GM12872 (cell line): Measurements from ENCODE around the gene PCID2.

Experiments used
- TF ChIP-seq, protein P1 (sequence below): IDR thresholded peaks from 3 replicates; pipeline ENCODE4 v1.5.1; 2011; ENCODE audit warnings: low read depth, mild to moderate bottlenecking, low read length, moderate library complexity; ENCODE audit not compliant: insufficient read depth

Gene PCID2

GRCh38 chr13:113152984-113153809, 55.3 kb downstream of the PCID2 start:
- TF ChIP-seq, protein P1, sequence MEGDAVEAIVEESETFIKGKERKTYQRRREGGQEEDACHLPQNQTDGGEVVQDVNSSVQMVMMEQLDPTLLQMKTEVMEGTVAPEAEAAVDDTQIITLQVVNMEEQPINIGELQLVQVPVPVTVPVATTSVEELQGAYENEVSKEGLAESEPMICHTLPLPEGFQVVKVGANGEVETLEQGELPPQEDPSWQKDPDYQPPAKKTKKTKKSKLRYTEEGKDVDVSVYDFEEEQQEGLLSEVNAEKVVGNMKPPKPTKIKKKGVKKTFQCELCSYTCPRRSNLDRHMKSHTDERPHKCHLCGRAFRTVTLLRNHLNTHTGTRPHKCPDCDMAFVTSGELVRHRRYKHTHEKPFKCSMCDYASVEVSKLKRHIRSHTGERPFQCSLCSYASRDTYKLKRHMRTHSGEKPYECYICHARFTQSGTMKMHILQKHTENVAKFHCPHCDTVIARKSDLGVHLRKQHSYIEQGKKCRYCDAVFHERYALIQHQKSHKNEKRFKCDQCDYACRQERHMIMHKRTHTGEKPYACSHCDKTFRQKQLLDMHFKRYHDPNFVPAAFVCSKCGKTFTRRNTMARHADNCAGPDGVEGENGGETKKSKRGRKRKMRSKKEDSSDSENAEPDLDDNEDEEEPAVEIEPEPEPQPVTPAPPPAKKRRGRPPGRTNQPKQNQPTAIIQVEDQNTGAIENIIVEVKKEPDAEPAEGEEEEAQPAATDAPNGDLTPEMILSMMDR: no peak

GRCh38 chr13:113152691-113152983, 55.8 kb downstream of the PCID2 start:
- TF ChIP-seq, protein P1: no peak

- TF ChIP-seq, protein P1: no peak
Observed at GRCh38 chr13:113151745-113152690, 56.5 kb downstream of the PCID2 start.

- TF ChIP-seq, protein P1: no peak
Observed at GRCh38 chr13:113150550-113151365, 57.7 kb downstream of the PCID2 start.

DNA sequence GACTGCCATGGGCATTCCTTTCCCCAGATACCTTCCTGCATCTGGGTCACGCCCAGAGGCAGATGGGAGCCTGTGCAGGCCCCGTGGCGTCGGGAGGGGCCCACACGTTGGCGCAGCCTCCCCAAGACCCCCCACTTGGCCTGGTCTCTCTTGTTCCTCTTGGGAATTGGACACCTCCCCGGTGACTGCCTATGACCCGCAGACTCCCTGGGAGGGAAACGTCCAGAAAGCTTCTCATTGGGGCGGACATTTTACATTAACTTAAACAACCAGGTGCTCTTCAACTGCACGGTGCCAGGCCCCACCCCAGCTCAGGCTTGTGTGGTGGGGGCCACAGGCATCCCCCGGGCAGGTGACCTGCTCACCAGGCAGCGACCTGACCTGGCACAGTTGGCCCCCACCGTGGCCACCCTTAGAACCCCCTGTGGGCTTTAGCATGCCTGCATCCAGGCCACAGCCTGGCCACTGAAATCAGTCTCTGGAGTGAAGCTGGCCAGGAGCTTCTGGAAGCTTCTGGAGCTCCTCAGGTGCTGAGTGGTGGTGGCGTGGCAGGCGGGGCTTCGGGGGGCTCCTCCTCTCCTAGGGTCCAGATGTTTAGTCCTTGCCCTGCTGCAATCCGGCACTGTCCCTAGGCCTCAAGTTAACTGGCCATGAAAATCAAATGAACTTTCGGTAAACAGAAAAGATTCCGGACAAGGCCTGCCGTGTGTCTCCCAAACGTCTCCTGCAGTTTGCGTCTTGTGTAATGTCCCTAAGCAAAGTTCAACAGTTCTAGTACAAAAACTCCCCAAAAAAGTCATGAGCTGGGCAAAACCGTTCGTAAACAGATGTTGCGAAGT, 58.5 kb downstream of the PCID2 start:
- TF ChIP-seq, protein P1: no peak

DNA sequence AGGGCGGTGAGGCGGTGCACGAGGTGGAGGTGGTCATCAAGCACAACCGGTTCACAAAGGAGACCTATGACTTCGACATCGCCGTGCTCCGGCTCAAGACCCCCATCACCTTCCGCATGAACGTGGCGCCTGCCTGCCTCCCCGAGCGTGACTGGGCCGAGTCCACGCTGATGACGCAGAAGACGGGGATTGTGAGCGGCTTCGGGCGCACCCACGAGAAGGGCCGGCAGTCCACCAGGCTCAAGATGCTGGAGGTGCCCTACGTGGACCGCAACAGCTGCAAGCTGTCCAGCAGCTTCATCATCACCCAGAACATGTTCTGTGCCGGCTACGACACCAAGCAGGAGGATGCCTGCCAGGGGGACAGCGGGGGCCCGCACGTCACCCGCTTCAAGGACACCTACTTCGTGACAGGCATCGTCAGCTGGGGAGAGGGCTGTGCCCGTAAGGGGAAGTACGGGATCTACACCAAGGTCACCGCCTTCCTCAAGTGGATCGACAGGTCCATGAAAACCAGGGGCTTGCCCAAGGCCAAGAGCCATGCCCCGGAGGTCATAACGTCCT, 59.4 kb downstream of the PCID2 start:
- TF ChIP-seq, protein P1: no peak
